Spleen (tissue), 7 donors: ENCODE measurements around the gene FKBP9.

Experiments
- CTCF ChIP-seq, 11 experiments: fragments of 200-600 bp in 7 of 11; fragments of 450-650 bp in 4 of 11; sonication (generic) in 4 of 11; IDR thresholded peaks in 8 of 11; conservative IDR thresholded peaks in 3 of 11; 1 replicate in 7 of 11; 2 replicates in 4 of 11; pipeline versions ENCODE4 v1.4.0 to v1.8.0; 2016 to 2021; ENCODE audit warnings: antibody characterized with exemption in 11 of 11, inconsistent platforms in 4 of 11, mild to moderate bottlenecking in 1 of 11
- POLR2A ChIP-seq, 3 donors: fragments of 450-650 bp; IDR thresholded peaks; one replicate each; pipeline ENCODE4 v1.5.1; 2017; ENCODE audit warnings: antibody characterized with exemption in 3 of 3, mild to moderate bottlenecking in 1 of 3
- POLR2AphosphoS5 ChIP-seq, 3 donors: sonication (generic); formaldehyde crosslinking; IDR thresholded peaks; one replicate each; pipeline ENCODE4 v1.5.1; 2017; ENCODE audit warnings: antibody characterized with exemption in 3 of 3
- donor health status: DM: no; HTN: no; CAD: no; lungs with moderate emphysema.
- donor health status: DM: no; HTN: no; CAD: no.
- donor health status: DM: no; HTN: no; CAD: no.

DNA sequence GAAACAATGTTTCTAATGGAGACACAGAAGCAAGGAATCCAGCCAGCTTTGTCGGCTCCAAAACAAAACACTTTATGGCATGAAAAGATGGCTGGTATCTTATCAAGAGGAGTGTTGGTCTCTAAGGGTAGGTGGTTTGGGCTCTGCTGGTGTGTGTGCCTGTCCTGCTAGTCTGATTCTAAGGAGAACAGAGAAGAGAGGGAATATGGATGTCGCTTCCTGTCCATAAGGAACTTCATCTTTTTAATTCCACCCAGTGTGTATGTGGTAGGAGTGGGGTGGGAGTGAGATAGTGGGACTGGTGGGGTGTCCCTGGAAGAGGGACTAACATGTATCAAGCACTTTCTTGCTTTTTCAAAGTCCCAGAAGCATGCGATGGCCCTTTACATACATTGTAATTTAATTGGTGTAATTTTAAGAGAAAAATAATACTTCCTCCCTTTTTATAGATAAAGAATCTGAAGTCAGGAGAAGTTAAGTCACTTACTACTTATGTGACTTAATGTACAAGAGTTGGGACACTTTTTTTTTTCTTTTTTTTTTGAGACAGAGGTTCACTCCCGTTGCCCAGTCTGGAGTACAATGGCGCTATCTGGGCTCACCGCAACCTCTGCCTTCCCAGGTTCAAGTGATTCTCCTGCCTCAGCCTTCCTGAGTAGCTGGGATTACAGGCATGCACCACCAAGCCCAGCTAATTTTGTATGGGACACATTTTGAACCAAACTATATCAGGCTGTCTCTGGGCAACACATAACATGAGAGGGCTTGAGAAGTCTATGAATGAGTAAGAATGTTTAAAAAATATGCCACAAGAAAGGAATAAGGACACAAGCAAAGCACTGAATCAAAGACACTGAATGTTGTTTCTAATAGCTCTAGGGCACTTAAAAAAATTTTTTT is 86.5 kb downstream of the FKBP9 start:
- no peak for TF ChIP-seq CTCF (IDR thresholded peaks at IDR 0.05 in 8 of 11, conservative IDR thresholded peaks at IDR 0.05 in 3 of 11)
- no peak for TF ChIP-seq POLR2AphosphoS5 (IDR thresholded peaks at IDR 0.05)
- TF ChIP-seq POLR2A (IDR thresholded peaks at IDR 0.05): no peak
